Effector memory CD8-positive, alpha-beta T cell (primary cell): Measurements from ENCODE around the gene UCP3.
A peak's percentile ranks its signal among the peaks of the same experiment; 100 is the strongest.

Source experiments
- ATAC-seq: fragments of 150-1000 bp; cut with Tn5 transposase; replicated peaks from 2 replicates; pipeline ENCODE4 v1.10.0; 2021; ENCODE audit warnings: mild to moderate bottlenecking, moderate library complexity
- DNase-seq, 3 experiments: peaks; one replicate each; pipeline ENCODE4 v3.0.0; 2021
- H3K27ac Mint-ChIP-seq, 2 donors: one replicate each; pipeline ENCODE4 v1.8.0; 2022; ENCODE audit warnings: mild to moderate bottlenecking in 2 of 2, mixed read lengths in 2 of 2, moderate library complexity in 2 of 2
- H3K27me3 Mint-ChIP-seq, 2 donors: one replicate each; pipeline ENCODE4 v1.8.0; 2022; ENCODE audit warnings: mixed read lengths in 2 of 2
- H3K36me3 Mint-ChIP-seq: one replicate; pipeline ENCODE4 v1.8.0; 2022; ENCODE audit warnings: mild to moderate bottlenecking, moderate library complexity, mixed read lengths; ENCODE audit not compliant: insufficient read depth
- H3K4me1 Mint-ChIP-seq, 2 donors: one replicate each; pipeline ENCODE4 v1.8.0; 2022; ENCODE audit warnings: low read depth in 2 of 2, mixed read lengths in 2 of 2
- H3K4me3 Mint-ChIP-seq, 2 donors: one replicate each; pipeline ENCODE4 v1.8.0; 2022; ENCODE audit warnings: mild to moderate bottlenecking in 2 of 2, mixed read lengths in 2 of 2, moderate library complexity in 2 of 2
- H3K9me3 Mint-ChIP-seq, 2 donors: one replicate each; pipeline ENCODE4 v1.8.0; 2022; ENCODE audit warnings: mixed read lengths in 2 of 2
- total RNA-seq, 9 experiments: gene quantifications; one replicate each; lab custom pipeline; 2026; lab: John Stamatoyannopoulos, UW

UCP3 gene
- 1.8 to 8.7 (median 3.4) reads per million in 9 experiments for total RNA-seq

GRCh38 chr11:74008373-74009229 is at the start of gene UCP3:
TSS of gene UCP3 (minus strand) at chr11:74009085. CDS start at chr11:74007042, 2,043 bp downstream.
- Mint-ChIP-seq H3K9me3 (no peaks in the 10 kb centered on the region), H3K4me3 (peak within 1 kb of the TSS; percentile 48 to 57), H3K4me1 (peaks cover 57 to 70% of the 10 kb centered on the region in 2 donors), H3K27me3 (no peaks in the 10 kb centered on the region), H3K27ac (peak within 1 kb of the TSS; percentile 96 to 97), H3K36me3 (peaks cover 8% of the 10 kb centered on the region)
- DNase-seq (no peak), ATAC-seq (no peak)

DNA sequence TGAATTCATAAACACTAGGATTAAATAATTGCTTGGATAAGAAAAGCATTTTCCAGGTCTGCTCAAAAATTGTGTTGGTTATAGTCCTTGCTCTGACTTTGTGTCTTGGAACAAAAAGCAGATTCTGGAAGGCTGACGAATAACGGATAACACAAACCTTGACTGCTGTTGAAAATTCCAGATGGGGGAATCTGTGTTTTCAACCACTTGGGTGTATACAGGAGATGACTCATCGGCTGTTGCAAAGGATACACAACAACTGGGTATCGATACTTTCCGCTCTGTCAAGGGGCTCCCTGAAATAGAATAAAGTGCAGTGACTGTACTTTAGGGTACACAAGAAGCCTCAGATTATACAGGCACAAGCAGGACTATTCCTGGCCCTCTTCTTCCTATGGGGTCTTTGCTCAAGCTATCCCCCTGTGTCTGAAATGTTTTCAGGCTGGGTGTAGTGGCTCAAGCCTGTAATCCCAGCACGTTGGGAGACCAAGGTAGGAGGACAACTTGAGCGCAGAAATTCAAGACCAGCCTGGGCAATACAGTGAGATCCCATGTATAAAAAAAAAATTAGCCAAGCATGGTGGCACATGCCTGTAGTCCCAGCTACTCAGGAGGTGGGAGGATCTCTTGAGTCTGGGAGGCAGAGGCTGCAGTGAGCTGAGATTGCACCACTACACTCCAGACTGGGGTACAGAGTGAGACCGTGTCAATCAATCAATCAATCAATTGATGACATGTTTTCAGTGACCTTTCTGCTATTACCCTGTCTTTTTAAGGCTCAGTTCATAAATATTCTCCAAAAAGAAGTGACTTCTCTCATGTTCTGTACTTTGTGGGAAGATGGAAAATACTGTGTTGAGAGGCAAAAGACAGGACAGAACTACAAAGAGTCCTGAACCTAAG is 48.6 kb upstream of the UCP3 start:
- Mint-ChIP-seq H3K4me1 (peaks cover 3 to 14% of the 10 kb centered on the region in 2 donors), H3K27me3 (no peaks in the 10 kb centered on the region), H3K4me3 (no peak overlapping the region), H3K27ac (no peak overlapping the region), H3K36me3 (peaks cover 18% of the 10 kb centered on the region), H3K9me3 (no peaks in the 10 kb centered on the region)
- ATAC-seq (no peak), DNase-seq (no peak)

DNA sequence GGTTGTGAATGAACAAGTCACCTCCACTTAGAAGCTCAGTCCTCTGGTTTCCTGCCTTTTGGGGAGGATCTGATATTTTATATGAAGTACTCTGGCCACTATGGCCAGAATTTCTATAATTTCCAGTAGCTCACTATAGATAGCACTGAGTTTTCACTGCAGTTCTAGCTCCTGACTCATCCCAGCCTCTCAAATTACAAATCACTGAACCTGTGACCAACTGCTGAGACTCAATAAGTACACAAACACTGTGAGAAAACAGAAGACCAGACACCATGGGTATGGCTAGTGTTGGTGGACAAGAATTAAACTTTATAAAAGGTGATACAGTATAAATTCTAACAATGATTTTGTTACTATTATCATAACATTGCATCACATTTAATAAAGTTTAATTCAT is 47.1 kb upstream of the UCP3 start:
- H3K27me3 Mint-ChIP-seq = no peaks in the 10 kb centered on the region
- peaks cover 0 to 5% of the 10 kb centered on the region in 2 donors for H3K4me1 Mint-ChIP-seq
- H3K27ac Mint-ChIP-seq = no peak overlapping the region
- ATAC-seq (no peak), DNase-seq (no peak)
- H3K4me3 Mint-ChIP-seq = no peak overlapping the region
- H3K9me3 Mint-ChIP-seq = no peaks in the 10 kb centered on the region
- peaks cover 18% of the 10 kb centered on the region for H3K36me3 Mint-ChIP-seq

GRCh38 chr11:74050465-74050864 is 41.6 kb upstream of the UCP3 start:
- H3K4me3 Mint-ChIP-seq = no peak overlapping the region

GRCh38 chr11:74048993-74049392 is 40.1 kb upstream of the UCP3 start:
- Mint-ChIP-seq H3K36me3 (peaks cover 19% of the 10 kb centered on the region), H3K4me3 (no peak overlapping the region), H3K27ac (peak overlapping the region in 1 of 2 donors; percentile 62), H3K4me1 (no peaks in the 10 kb centered on the region), H3K9me3 (no peaks in the 10 kb centered on the region), H3K27me3 (no peaks in the 10 kb centered on the region)
- ATAC-seq (no peak), DNase-seq (no peak)

More at GRCh38 chr11:74050465-74050864, 41.6 kb upstream of the UCP3 start:
- peaks cover 20% of the 10 kb centered on the region for H3K36me3 Mint-ChIP-seq
- DNase-seq (no peak), ATAC-seq (no peak)
- no peaks in the 10 kb centered on the region for H3K27me3 Mint-ChIP-seq
- no peak overlapping the region for H3K27ac Mint-ChIP-seq
- H3K4me1 Mint-ChIP-seq = no peaks in the 10 kb centered on the region
- H3K9me3 Mint-ChIP-seq = no peaks in the 10 kb centered on the region

GRCh38 chr11:74044538-74044937 is 35.7 kb upstream of the UCP3 start:
- Mint-ChIP-seq H3K4me1 (no peaks in the 10 kb centered on the region), H3K4me3 (no peak overlapping the region), H3K36me3 (peaks cover 28% of the 10 kb centered on the region), H3K27me3 (no peaks in the 10 kb centered on the region), H3K9me3 (no peaks in the 10 kb centered on the region), H3K27ac (no peak overlapping the region)
- DNase-seq = no peak
- no peak for ATAC-seq

DNA sequence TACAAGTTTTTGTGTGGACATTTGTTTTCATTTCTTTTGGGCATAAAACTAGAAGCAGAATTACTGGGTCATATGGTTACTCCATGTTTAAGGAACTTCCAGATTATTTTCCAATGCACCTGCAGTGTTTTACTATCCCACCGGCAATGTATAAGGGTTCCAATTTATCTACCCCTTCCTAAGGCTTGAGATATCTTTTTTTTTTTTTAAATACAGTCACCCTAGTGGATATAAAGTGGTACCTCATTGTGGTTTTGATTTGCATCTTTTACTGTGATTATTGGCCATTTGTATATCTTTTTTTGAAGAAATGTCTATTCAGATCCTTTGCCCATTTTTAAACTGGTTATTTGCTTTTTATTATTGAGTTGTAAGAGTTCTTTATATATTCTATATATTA is 34.6 kb upstream of the UCP3 start:
- H3K9me3 Mint-ChIP-seq = no peaks in the 10 kb centered on the region
- ATAC-seq (no peak), DNase-seq (no peak)
- no peaks in the 10 kb centered on the region for H3K27me3 Mint-ChIP-seq
- no peak overlapping the region for H3K27ac Mint-ChIP-seq
- H3K4me3 Mint-ChIP-seq = no peak overlapping the region
- H3K36me3 Mint-ChIP-seq = peaks cover 28% of the 10 kb centered on the region
- no peaks in the 10 kb centered on the region for H3K4me1 Mint-ChIP-seq

GRCh38 chr11:74037309-74037708 is 28.4 kb upstream of the UCP3 start:
- Mint-ChIP-seq H3K27me3 (no peaks in the 10 kb centered on the region), H3K9me3 (no peaks in the 10 kb centered on the region), H3K4me1 (no peaks in the 10 kb centered on the region), H3K36me3 (peaks cover 21% of the 10 kb centered on the region), H3K27ac (no peak overlapping the region), H3K4me3 (no peak overlapping the region)
- ATAC-seq (no peak), DNase-seq (no peak)

DNA sequence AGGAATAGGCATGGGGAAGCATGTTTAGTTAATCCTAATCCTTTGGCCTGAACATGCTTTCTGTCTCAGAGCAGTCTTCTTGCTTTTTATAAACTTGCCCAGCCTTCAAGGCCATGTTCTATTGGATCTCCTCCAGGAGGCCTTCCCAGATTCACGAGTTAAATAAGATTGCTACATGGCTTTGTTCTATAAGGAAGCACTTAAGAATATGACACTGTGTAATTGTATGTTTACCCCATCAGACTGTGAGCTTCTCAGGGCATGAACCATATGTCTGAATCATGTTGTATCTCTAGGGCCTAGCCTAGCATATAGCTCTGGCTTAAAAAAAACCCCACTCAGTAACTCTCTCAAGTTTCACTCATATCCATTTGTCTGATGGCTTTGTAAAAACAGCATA is 26.4 kb upstream of the UCP3 start:
- ATAC-seq = no peak
- Mint-ChIP-seq H3K4me1 (peaks cover 14% of the 10 kb centered on the region in 2 donors), H3K9me3 (no peaks in the 10 kb centered on the region), H3K4me3 (no peak overlapping the region), H3K27me3 (no peaks in the 10 kb centered on the region), H3K27ac (peak overlapping the region in 1 of 2 donors; percentile 45), H3K36me3 (peaks cover 7% of the 10 kb centered on the region)
- no peak for DNase-seq

DNA sequence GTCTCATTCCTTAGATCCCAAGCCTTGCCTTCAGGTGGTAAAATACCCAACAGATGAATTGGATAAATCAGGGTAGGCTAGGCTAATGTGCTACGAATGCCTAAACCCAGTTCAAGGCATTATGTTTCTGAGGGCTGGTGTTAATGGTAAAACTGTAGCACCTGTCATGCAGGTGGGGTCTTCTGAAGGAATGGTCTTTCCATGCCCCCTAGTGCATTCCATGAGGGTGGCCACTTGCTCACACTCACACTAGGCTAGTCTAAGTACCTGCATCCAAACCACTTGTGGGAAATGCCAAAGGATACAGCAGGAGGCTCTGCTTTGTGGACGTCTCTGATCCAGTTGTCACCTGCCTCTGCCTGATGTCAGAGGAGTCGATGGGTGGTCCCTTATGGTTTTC is 24.2 kb upstream of the UCP3 start:
- ATAC-seq (peak; percentile 63), DNase-seq (no peak)
- peaks cover 16 to 23% of the 10 kb centered on the region in 2 donors for H3K4me1 Mint-ChIP-seq
- no peak overlapping the region for H3K4me3 Mint-ChIP-seq
- H3K9me3 Mint-ChIP-seq = no peaks in the 10 kb centered on the region
- peaks cover 6% of the 10 kb centered on the region for H3K36me3 Mint-ChIP-seq
- H3K27me3 Mint-ChIP-seq = no peaks in the 10 kb centered on the region
- no peak overlapping the region for H3K27ac Mint-ChIP-seq

GRCh38 chr11:74030723-74031676 is 22.1 kb upstream of the UCP3 start:
- DNase-seq = no peak
- no peaks in the 10 kb centered on the region for H3K27me3 Mint-ChIP-seq
- H3K4me3 Mint-ChIP-seq = peak overlapping the region; percentile 65 to 68
- ATAC-seq = peak; percentile 79
- peaks cover 8% of the 10 kb centered on the region for H3K36me3 Mint-ChIP-seq
- peaks cover 18 to 25% of the 10 kb centered on the region in 2 donors for H3K4me1 Mint-ChIP-seq
- H3K27ac Mint-ChIP-seq = peak overlapping the region; percentile 83 to 94
- H3K9me3 Mint-ChIP-seq = no peaks in the 10 kb centered on the region

DNA sequence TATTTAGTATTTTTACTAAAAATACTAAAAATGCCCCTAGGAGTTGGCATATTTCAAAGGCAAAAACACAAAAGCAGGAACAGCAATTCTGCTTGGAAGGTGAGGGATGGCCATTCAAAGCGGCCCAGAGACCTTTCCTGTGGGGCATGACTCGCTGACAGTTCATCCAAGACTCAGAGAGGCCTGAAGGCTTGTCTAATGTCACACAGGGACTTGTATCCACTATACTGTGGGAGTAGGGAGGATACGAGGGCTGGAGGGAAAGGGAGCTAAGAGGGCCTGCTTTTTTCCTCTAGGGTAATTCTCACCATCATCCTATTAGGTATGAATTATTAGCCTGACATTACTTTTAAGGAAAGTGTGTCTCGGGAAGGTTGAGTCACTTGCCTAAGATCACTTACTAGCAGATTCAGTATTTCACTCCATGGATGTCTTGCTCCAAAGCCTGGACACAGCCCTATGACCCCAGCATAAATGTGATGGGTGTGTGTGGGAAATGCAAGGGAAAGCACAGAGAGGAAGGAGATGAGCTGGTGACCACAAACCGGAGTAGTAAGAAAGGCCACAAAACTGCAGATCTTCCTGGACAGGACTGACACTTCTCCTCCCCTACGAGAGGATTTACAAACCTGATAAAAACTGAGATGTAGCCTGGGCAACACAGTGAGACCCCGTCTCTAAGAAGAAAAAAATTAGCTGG is 16.7 kb upstream of the UCP3 start:
- Mint-ChIP-seq H3K9me3 (no peaks in the 10 kb centered on the region), H3K36me3 (peaks cover 4% of the 10 kb centered on the region), H3K27ac (peak overlapping the region; percentile 38 to 73), H3K27me3 (no peaks in the 10 kb centered on the region), H3K4me1 (peaks cover 20 to 26% of the 10 kb centered on the region in 2 donors), H3K4me3 (peak overlapping the region in 1 of 2 donors; percentile 40)
- DNase-seq = no peak
- peak; percentile 52 for ATAC-seq
